Smooth muscle cell (in vitro differentiated cells): Measurements from ENCODE around the gene SLC4A4. TPM values are rescaled to one million over a fixed set of nuclear protein-coding genes. Genes with fewer than 3 reads are reported as not detected.

Experiments
- DNase-seq: peaks from one replicate; lab custom pipeline; 2025; ENCODE audit not compliant: unreplicated experiment; lab: John Stamatoyannopoulos, UW
- H2AFZ ChIP-seq: fragments of 200-600 bp; sonication (generic); 2 replicates; pipeline ENCODE4 v1.6.0; 2016; ENCODE audit warnings: antibody characterized with exemption, low read depth, mild to moderate bottlenecking
- H3F3A ChIP-seq: fragments of 200-600 bp; sonication (generic); 2 replicates; pipeline ENCODE4 v1.6.0; 2017; ENCODE audit warnings: antibody characterized with exemption, low read depth
- H3K27ac ChIP-seq: fragments of 200-600 bp; sonication (generic); 2 replicates; pipeline ENCODE4 v1.5.1; 2016; ENCODE audit warnings: low read depth, mild to moderate bottlenecking
- H3K27me3 ChIP-seq: fragments of 200-600 bp; sonication (generic); 2 replicates; pipeline ENCODE4 v1.6.1; 2016; ENCODE audit warnings: low read depth, mild to moderate bottlenecking
- H3K36me3 ChIP-seq: fragments of 200-600 bp; sonication (generic); 2 replicates; pipeline ENCODE4 v1.5.1; 2016; ENCODE audit warnings: low read depth
- H3K4me1 ChIP-seq: fragments of 200-600 bp; sonication (generic); 2 replicates; pipeline ENCODE4 v1.5.1; 2016; ENCODE audit warnings: low read depth
- H3K4me2 ChIP-seq: fragments of 200-600 bp; sonication (generic); 2 replicates; pipeline ENCODE4 v1.6.0; 2016; ENCODE audit warnings: mild to moderate bottlenecking
- H3K4me3 ChIP-seq: fragments of 200-600 bp; sonication (generic); 2 replicates; pipeline ENCODE4 v1.5.1; 2016; ENCODE audit warnings: mild to moderate bottlenecking
- H3K79me2 ChIP-seq: fragments of 200-600 bp; sonication (generic); 2 replicates; pipeline ENCODE4 v1.6.0; 2016; ENCODE audit warnings: low read depth, mild to moderate bottlenecking
- H3K9ac ChIP-seq: fragments of 200-600 bp; sonication (generic); 2 replicates; pipeline ENCODE4 v1.6.0; 2016; ENCODE audit warnings: low read depth
- H3K9me3 ChIP-seq: fragments of 200-600 bp; sonication (generic); replicated peaks from 2 replicates; pipeline ENCODE4 v1.5.1; 2016; ENCODE audit warnings: low read depth
- H4K20me1 ChIP-seq: fragments of 200-600 bp; sonication (generic); 2 replicates; pipeline ENCODE4 v1.6.0; 2016; ENCODE audit warnings: low read depth
- WGBS: methylation state at CpG from one replicate; pipeline ENCODE4 v1.1.7; 2016; ENCODE audit warnings: low lambda C conversion rate; 5-methylcytosine and 5-hydroxymethylcytosine counted together
- polyA plus RNA-seq: library from polyadenylated mRNA; unstranded; fragments of >200 nt; fragmentation: Nextera tagmentation; extraction: Ambion mirVana; gene quantifications from 2 replicates; pipeline ENCODE4 v1.2.1, GENCODE V29; 2016
- total RNA-seq: library from RNA; depleted of rRNA; stranded (reverse); fragments of >200 nt; gene quantifications from 2 replicates; pipeline ENCODE4 v1.2.3, GENCODE V29; 2014
- TF ChIP-seq, protein P1 (sequence below): fragments of 200-600 bp; sonication (generic); IDR thresholded peaks from 2 replicates; pipeline ENCODE4 v1.5.1; 2017; ENCODE audit warnings: borderline replicate concordance, mild to moderate bottlenecking, antibody characterized with exemption; ENCODE audit not compliant: insufficient read depth, poor library complexity, severe bottlenecking

The SLC4A4 gene
- total and polyA plus RNA-seq, 2 experiments from 2014 or later = 1.2 to 4.1 TPM

GRCh38 chr4:71550220-71551165, 211.7 kb downstream of the SLC4A4 start:
- 52% methylated on average over 7 of the region's 7 CpGs for WGBS

GRCh38 chr4:71553605-71554004, 214.8 kb downstream of the SLC4A4 start:
- Histone ChIP-seq H3K9me3 (no peaks in the 10 kb centered on the region), H3K4me3 (no peak overlapping the region), H3K4me2 (no peak overlapping the region), H3F3A (no peaks in the 10 kb centered on the region), H3K27me3 (no peaks in the 10 kb centered on the region), H3K79me2 (no peaks in the 10 kb centered on the region), H4K20me1 (no peaks in the 10 kb centered on the region), H3K9ac (no peak overlapping the region), H3K36me3 (no peaks in the 10 kb centered on the region), H3K4me1 (no peaks in the 10 kb centered on the region), H3K27ac (no peak overlapping the region), H2AFZ (no peak overlapping the region)
- TF ChIP-seq, protein P1, sequence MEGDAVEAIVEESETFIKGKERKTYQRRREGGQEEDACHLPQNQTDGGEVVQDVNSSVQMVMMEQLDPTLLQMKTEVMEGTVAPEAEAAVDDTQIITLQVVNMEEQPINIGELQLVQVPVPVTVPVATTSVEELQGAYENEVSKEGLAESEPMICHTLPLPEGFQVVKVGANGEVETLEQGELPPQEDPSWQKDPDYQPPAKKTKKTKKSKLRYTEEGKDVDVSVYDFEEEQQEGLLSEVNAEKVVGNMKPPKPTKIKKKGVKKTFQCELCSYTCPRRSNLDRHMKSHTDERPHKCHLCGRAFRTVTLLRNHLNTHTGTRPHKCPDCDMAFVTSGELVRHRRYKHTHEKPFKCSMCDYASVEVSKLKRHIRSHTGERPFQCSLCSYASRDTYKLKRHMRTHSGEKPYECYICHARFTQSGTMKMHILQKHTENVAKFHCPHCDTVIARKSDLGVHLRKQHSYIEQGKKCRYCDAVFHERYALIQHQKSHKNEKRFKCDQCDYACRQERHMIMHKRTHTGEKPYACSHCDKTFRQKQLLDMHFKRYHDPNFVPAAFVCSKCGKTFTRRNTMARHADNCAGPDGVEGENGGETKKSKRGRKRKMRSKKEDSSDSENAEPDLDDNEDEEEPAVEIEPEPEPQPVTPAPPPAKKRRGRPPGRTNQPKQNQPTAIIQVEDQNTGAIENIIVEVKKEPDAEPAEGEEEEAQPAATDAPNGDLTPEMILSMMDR = peak; percentile 42
- no peak for DNase-seq
- WGBS = 48% methylated on average over 1 of the region's 1 CpG

More at GRCh38 chr4:71550220-71551165, 211.7 kb downstream of the SLC4A4 start:
- Histone ChIP-seq H3K9me3 (no peaks in the 10 kb centered on the region), H3K27me3 (no peaks in the 10 kb centered on the region), H3K27ac (no peak overlapping the region), H3K79me2 (no peaks in the 10 kb centered on the region), H3K4me2 (peak overlapping the region; percentile 6), H3K4me1 (no peaks in the 10 kb centered on the region), H2AFZ (no peak overlapping the region), H3F3A (no peaks in the 10 kb centered on the region), H3K9ac (no peak overlapping the region), H3K4me3 (no peak overlapping the region), H4K20me1 (no peaks in the 10 kb centered on the region), H3K36me3 (no peaks in the 10 kb centered on the region)
- no peak for DNase-seq
- TF ChIP-seq, protein P1 = no peak

DNA sequence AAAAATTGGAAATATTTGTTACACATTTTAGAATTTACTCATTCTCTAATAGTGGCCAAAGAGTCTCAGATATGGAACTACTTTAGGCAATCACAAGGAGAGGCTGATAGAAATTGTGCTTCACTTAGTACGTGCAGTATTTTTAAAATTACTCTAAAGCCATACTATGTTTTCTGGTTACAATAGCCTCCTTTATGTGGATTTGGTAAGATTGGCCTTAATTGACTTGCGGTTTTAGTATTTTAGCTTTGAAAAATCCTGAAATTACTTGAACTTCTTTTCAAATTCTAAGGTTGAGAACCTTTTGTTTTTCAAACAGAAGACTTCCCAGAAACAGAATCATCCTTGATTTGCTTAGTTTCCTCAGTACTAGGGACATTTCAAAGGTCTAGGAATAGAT, 215.2 kb downstream of the SLC4A4 start:
- Histone ChIP-seq H3K4me3 (no peak overlapping the region), H3K9ac (no peak overlapping the region), H3K27ac (no peak overlapping the region), H3K79me2 (no peaks in the 10 kb centered on the region), H2AFZ (no peak overlapping the region), H3F3A (no peaks in the 10 kb centered on the region), H3K27me3 (no peaks in the 10 kb centered on the region), H3K4me2 (no peak overlapping the region), H3K36me3 (no peaks in the 10 kb centered on the region), H3K4me1 (no peaks in the 10 kb centered on the region), H4K20me1 (no peaks in the 10 kb centered on the region), H3K9me3 (no peaks in the 10 kb centered on the region)
- DNase-seq = no peak
- TF ChIP-seq, protein P1 = no peak
- 81% methylated on average over 2 of the region's 2 CpGs for WGBS

- Histone ChIP-seq H3K36me3 (no peaks in the 10 kb centered on the region), H3K4me1 (no peaks in the 10 kb centered on the region), H3K9me3 (no peaks in the 10 kb centered on the region), H4K20me1 (no peaks in the 10 kb centered on the region), H3F3A (no peaks in the 10 kb centered on the region), H3K27me3 (no peaks in the 10 kb centered on the region), H3K27ac (no peak overlapping the region), H3K9ac (no peak overlapping the region), H3K79me2 (no peaks in the 10 kb centered on the region), H3K4me3 (no peak overlapping the region), H3K4me2 (no peak overlapping the region), H2AFZ (no peak overlapping the region)
- no peak for DNase-seq
- 57% methylated on average over 1 of the region's 1 CpG for WGBS
- TF ChIP-seq, protein P1 = no peak
Measured at GRCh38 chr4:71558248-71558647, 219.4 kb downstream of the SLC4A4 start.
